Mucosa of rectum (tissue), 2 donors: ENCODE results near the gene SAMD4A.

Experiments used
- H3K27ac ChIP-seq, 2 donors: one replicate each; pipeline ENCODE4 v1.7.0; 2013; ENCODE audit warnings: inconsistent platforms in 2 of 2, low read depth in 2 of 2, low read length in 2 of 2
- H3K27me3 ChIP-seq, 2 donors: one replicate each; pipeline ENCODE4 v1.7.0; 2013; ENCODE audit warnings: low read length in 2 of 2; ENCODE audit not compliant: control insufficient read depth in 2 of 2, insufficient read depth in 2 of 2
- H3K36me3 ChIP-seq, 2 donors: one replicate each; pipeline ENCODE4 v1.7.0; 2013; ENCODE audit warnings: low read length in 2 of 2; ENCODE audit not compliant: control insufficient read depth in 2 of 2, insufficient read depth in 2 of 2
- H3K4me1 ChIP-seq, 2 donors: one replicate each; pipeline ENCODE4 v1.7.0; 2013; ENCODE audit warnings: low read length in 2 of 2, mild to moderate bottlenecking in 1 of 2; ENCODE audit not compliant: control insufficient read depth in 2 of 2, insufficient read depth in 2 of 2
- H3K4me3 ChIP-seq, 2 donors: one replicate each; pipeline ENCODE4 v1.7.0; 2013; ENCODE audit warnings: low read length in 2 of 2
- H3K9ac ChIP-seq, 2 donors: one replicate each; pipeline ENCODE4 v1.7.0; 2013; ENCODE audit warnings: low read length in 2 of 2, low read depth in 1 of 2, mild to moderate bottlenecking in 1 of 2
- H3K9me3 ChIP-seq, 2 donors: one replicate each; pipeline ENCODE4 v1.7.0; 2013; ENCODE audit warnings: low read length in 2 of 2; ENCODE audit not compliant: control insufficient read depth in 2 of 2
- donor health status: healthy.
- donor health status: Normal muscosa, but diverticular disease.

Gene SAMD4A

GRCh38 chr14:54840336-54840735, 273.4 kb downstream of the SAMD4A start:
- H3K36me3 ChIP-seq = no peaks in the 10 kb centered on the region
- no peak overlapping the region for H3K4me3 ChIP-seq
- H3K4me1 ChIP-seq = no peaks in the 10 kb centered on the region
- H3K27me3 ChIP-seq = no peaks in the 10 kb centered on the region
- H3K27ac ChIP-seq = no peak overlapping the region
- H3K9me3 ChIP-seq = no peaks in the 10 kb centered on the region
- H3K9ac ChIP-seq = no peak overlapping the region

DNA sequence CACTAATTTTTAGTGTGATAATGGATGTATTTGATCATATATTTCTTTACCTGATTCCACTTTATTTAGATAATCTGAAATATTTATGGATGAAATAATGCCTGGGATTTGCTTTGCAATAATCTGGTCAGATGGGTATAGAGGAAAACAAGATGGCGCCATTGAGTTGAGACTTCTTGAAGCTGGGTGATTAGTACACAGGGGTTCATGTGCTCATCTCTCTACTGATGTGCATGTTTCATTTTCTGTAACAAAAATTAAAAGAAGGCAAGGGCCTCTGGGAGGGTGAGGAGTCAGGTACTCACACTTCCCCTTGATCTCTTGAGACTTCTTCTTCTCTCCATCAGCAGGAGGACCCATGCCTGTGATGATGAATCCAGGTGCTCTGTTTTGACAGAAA, 273.9 kb downstream of the SAMD4A start:
- no peak overlapping the region for H3K27ac ChIP-seq
- no peak overlapping the region for H3K9ac ChIP-seq
- H3K4me3 ChIP-seq = no peak overlapping the region
- H3K36me3 ChIP-seq = no peaks in the 10 kb centered on the region
- no peaks in the 10 kb centered on the region for H3K27me3 ChIP-seq
- H3K4me1 ChIP-seq = no peaks in the 10 kb centered on the region
- no peaks in the 10 kb centered on the region for H3K9me3 ChIP-seq
